ENCODE measurements around the gene HLF. TPM values are rescaled to one million over a fixed set of nuclear protein-coding genes. Genes with fewer than 3 reads are reported as not detected.

Gene HLF
- total and polyA plus RNA-seq, 4 donors = 8.0 to 59.3 (median 24.6) TPM

DNA sequence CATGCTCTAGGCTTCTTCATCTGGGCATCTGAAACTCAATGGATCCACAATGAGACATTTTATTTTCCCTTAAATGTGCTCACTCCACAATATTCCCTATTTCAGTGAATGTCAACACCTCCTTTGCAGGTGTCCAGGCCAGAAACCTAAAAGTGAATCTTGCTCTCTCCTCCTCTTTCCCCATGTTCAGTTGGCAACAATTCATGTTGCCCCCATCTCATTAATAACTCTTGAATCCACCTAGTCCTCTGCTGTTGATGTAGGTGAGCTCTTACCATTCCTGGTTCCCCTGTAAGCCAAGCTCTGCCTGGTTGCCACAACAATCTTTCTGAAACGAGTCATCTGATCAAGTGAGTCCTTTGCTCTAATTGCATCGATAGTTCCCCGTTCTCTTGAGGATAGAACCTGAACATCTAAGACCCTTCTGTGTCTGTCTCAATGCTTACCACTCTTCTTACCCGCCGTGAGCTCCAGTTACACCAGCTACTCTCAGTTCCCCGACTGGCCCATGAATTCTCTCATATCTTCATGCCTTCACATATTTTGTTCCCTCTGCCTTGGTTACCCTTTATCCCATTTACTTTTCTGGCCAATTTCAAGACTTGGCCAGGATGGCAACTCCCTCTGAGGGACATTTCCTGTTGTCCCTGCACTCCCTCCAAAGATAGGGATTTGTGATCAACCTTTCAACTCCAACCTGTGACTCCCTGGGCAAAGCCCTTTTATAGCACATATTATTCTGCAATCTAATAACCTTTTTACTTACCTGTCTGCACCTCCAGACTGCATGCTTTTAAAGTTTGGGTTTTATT, 35.9 kb downstream of the HLF start (continued):
- TF ChIP-seq, protein P1, sequence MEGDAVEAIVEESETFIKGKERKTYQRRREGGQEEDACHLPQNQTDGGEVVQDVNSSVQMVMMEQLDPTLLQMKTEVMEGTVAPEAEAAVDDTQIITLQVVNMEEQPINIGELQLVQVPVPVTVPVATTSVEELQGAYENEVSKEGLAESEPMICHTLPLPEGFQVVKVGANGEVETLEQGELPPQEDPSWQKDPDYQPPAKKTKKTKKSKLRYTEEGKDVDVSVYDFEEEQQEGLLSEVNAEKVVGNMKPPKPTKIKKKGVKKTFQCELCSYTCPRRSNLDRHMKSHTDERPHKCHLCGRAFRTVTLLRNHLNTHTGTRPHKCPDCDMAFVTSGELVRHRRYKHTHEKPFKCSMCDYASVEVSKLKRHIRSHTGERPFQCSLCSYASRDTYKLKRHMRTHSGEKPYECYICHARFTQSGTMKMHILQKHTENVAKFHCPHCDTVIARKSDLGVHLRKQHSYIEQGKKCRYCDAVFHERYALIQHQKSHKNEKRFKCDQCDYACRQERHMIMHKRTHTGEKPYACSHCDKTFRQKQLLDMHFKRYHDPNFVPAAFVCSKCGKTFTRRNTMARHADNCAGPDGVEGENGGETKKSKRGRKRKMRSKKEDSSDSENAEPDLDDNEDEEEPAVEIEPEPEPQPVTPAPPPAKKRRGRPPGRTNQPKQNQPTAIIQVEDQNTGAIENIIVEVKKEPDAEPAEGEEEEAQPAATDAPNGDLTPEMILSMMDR (IDR thresholded peaks at IDR 0.05; ENCODE audit: low read depth, low read length, missing input control) = no peak
- TF ChIP-seq, protein P2, sequence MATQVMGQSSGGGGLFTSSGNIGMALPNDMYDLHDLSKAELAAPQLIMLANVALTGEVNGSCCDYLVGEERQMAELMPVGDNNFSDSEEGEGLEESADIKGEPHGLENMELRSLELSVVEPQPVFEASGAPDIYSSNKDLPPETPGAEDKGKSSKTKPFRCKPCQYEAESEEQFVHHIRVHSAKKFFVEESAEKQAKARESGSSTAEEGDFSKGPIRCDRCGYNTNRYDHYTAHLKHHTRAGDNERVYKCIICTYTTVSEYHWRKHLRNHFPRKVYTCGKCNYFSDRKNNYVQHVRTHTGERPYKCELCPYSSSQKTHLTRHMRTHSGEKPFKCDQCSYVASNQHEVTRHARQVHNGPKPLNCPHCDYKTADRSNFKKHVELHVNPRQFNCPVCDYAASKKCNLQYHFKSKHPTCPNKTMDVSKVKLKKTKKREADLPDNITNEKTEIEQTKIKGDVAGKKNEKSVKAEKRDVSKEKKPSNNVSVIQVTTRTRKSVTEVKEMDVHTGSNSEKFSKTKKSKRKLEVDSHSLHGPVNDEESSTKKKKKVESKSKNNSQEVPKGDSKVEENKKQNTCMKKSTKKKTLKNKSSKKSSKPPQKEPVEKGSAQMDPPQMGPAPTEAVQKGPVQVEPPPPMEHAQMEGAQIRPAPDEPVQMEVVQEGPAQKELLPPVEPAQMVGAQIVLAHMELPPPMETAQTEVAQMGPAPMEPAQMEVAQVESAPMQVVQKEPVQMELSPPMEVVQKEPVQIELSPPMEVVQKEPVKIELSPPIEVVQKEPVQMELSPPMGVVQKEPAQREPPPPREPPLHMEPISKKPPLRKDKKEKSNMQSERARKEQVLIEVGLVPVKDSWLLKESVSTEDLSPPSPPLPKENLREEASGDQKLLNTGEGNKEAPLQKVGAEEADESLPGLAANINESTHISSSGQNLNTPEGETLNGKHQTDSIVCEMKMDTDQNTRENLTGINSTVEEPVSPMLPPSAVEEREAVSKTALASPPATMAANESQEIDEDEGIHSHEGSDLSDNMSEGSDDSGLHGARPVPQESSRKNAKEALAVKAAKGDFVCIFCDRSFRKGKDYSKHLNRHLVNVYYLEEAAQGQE (IDR thresholded peaks at IDR 0.05) = no peak

DNA sequence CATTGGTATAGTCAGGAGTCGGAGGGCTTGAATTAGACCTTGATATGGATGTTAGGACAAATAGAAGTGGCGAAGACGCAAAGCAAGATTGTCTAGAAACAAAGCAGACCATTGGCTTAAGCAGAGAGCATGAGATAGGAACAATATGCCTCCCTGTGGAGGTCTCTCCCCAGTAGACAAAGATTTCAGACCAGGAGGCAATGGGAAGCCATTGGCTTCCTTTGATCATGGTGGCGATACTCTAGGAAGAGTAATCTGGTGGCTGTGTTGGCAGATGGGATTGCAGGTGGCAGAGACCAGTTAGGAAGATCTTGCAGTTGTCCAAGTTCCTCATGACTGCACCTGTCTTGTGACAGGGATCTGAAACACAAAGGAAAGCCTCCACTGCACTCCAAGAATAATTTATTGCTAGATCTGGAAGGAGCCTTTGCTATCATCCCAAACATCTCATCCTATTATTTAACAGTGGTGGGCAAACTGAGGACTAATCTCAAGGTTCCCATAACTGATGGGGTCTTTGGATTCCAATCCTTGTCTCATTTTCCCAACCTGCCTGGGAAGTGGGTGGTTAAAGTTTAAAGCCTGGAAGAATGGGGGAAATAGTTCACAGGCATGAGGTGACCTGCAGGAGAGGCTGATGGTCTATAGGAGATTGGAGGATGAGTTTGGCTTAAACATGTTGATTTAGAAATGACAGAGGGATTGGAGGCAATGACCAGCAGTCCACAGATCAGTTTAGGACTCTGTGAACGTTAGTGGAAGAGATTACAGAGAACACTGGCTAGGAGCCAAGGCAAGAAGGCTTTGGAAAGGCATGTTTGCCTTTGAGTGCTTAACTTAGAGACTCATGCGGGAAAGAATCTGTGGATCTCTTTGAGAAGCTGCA, 37.0 kb downstream of the HLF start:
- no peaks in the 10 kb centered on the region for H3K9me3 ChIP-seq (ENCODE audit: control insufficient read depth in 4 of 4, low read length in 3 of 4)
- peak overlapping the region; percentile 65 to 77 for H3K27ac ChIP-seq (ENCODE audit: low read depth in 1 of 2, low read length in 2 of 2)
- H3K36me3 ChIP-seq (ENCODE audit: control insufficient read depth in 4 of 4, insufficient read depth in 3 of 4, low read depth in 1 of 4, low read length in 3 of 4) = peaks cover 0 to 3% (median 1%) of the 10 kb centered on the region in 4 donors
- H3K27me3 ChIP-seq (ENCODE audit: control insufficient read depth in 4 of 4, insufficient read depth in 4 of 4, low read length in 3 of 4) = no peaks in the 10 kb centered on the region
- H3K4me3 ChIP-seq (ENCODE audit: low read depth in 1 of 3, low read length in 3 of 3) = no peak overlapping the region
- H3K9ac ChIP-seq (ENCODE audit: low read depth in 1 of 2, low read length in 2 of 2) = peak overlapping the region in 1 of 2 donors; percentile 50
- DNase-seq (ENCODE audit: low spot score) = no peak
- 69% methylated on average over 6 of the region's 6 CpGs for whole genome bisulfite sequencing
- peaks cover 15 to 73% (median 55%) of the 10 kb centered on the region in 4 donors for H3K4me1 ChIP-seq (ENCODE audit: control insufficient read depth in 4 of 4, insufficient read depth in 4 of 4, low read length in 3 of 4)
- TF ChIP-seq, protein P1 (IDR thresholded peaks at IDR 0.05; ENCODE audit: low read depth, low read length, missing input control) = no peak
- TF ChIP-seq RAD21 (IDR thresholded peaks at IDR 0.05) = peak; percentile 55 to 70
- TF ChIP-seq RXRA (IDR thresholded peaks at IDR 0.05) = peak; percentile 99 to 100
- peak; percentile 85 for TF ChIP-seq FOXA2 (IDR thresholded peaks at IDR 0.05)
- TF ChIP-seq FOXA1 (IDR thresholded peaks at IDR 0.05) = peak; percentile 75
- peak; percentile 27 for TF ChIP-seq NR2F2 (IDR thresholded peaks at IDR 0.05)
- TF ChIP-seq, protein P2 (IDR thresholded peaks at IDR 0.05) = peak; percentile 47
- TF ChIP-seq, protein P3, sequence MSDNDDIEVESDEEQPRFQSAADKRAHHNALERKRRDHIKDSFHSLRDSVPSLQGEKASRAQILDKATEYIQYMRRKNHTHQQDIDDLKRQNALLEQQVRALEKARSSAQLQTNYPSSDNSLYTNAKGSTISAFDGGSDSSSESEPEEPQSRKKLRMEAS (IDR thresholded peaks at IDR 0.05) = peak; percentile 91
- peak; percentile 74 to 88 for TF ChIP-seq JUND (IDR thresholded peaks at IDR 0.05)
- peak in 1 of 2 donors; percentile 89 for TF ChIP-seq EGR1 (IDR thresholded peaks at IDR 0.05; ENCODE audit: low read depth in 2 of 2)
- peak; percentile 72 for TF ChIP-seq YY1 (IDR thresholded peaks at IDR 0.05)
- peak; percentile 57 for TF ChIP-seq HNF4G (IDR thresholded peaks at IDR 0.05)
- TF ChIP-seq, protein P4, sequence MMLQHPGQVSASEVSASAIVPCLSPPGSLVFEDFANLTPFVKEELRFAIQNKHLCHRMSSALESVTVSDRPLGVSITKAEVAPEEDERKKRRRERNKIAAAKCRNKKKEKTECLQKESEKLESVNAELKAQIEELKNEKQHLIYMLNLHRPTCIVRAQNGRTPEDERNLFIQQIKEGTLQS (IDR thresholded peaks at IDR 0.05) = peak; percentile 57
- TF ChIP-seq, protein P5, sequence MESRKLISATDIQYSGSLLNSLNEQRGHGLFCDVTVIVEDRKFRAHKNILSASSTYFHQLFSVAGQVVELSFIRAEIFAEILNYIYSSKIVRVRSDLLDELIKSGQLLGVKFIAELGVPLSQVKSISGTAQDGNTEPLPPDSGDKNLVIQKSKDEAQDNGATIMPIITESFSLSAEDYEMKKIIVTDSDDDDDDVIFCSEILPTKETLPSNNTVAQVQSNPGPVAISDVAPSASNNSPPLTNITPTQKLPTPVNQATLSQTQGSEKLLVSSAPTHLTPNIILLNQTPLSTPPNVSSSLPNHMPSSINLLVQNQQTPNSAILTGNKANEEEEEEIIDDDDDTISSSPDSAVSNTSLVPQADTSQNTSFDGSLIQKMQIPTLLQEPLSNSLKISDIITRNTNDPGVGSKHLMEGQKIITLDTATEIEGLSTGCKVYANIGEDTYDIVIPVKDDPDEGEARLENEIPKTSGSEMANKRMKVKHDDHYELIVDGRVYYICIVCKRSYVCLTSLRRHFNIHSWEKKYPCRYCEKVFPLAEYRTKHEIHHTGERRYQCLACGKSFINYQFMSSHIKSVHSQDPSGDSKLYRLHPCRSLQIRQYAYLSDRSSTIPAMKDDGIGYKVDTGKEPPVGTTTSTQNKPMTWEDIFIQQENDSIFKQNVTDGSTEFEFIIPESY (IDR thresholded peaks at IDR 0.05) = peak; percentile 90
- peak; percentile 87 to 94 for TF ChIP-seq HNF4A (conservative IDR thresholded peaks at IDR 0.05)
- no peak for TF ChIP-seq TAF1 (conservative IDR thresholded peaks at IDR 0.05)
- TF ChIP-seq GABPA (IDR thresholded peaks at IDR 0.05 in 1 of 2, conservative IDR thresholded peaks at IDR 0.05 in 1 of 2) = peak in 1 of 2 donors; percentile 55

Data from liver (tissue), 9 donors.